A549 (cell line): ENCODE results near the gene SYNPR.

Experiments
- CTCF ChIP-seq: fragments of >200 bp; sonication (Bioruptor Twin); formaldehyde crosslinking; IDR thresholded peaks from 3 replicates; pipeline ENCODE4 v1.5.1; 2016
- MAX ChIP-seq: IDR thresholded peaks from 2 replicates; pipeline ENCODE4 v1.6.1; 2012

- TF ChIP-seq MAX (no peak), CTCF (no peak)
These were observed 127.8 kb downstream of the SYNPR start for GRCh38 chr3:63405882-63406281.
